Loucy (cell line): ENCODE results near the gene WSCD1.

Experiments
- H2AFZ ChIP-seq: fragments of 200-600 bp; sonication (generic); 2 replicates; pipeline ENCODE4 v1.6.0; 2016; ENCODE audit warnings: antibody characterized with exemption, mild to moderate bottlenecking, low read length, moderate library complexity
- H3F3A ChIP-seq: fragments of 200-600 bp; 2 replicates; pipeline ENCODE4 v1.6.0; 2016; ENCODE audit warnings: antibody characterized with exemption, low read depth, mild to moderate bottlenecking
- H3K27me3 ChIP-seq: fragments of 200-600 bp; sonication (generic); 2 replicates; pipeline ENCODE4 v1.6.1; 2014; ENCODE audit warnings: low read length, mild to moderate bottlenecking; ENCODE audit not compliant: insufficient read depth, poor library complexity, severe bottlenecking
- H3K36me3 ChIP-seq: fragments of 200-600 bp; sonication (generic); 2 replicates; pipeline ENCODE4 v1.6.1; 2016; ENCODE audit warnings: low read length; ENCODE audit not compliant: insufficient read depth
- H3K4me1 ChIP-seq: fragments of 200-600 bp; sonication (generic); 2 replicates; pipeline ENCODE4 v1.5.1; 2014; ENCODE audit warnings: low read length, mild to moderate bottlenecking; ENCODE audit not compliant: insufficient read depth, poor library complexity, severe bottlenecking
- H3K4me2 ChIP-seq: fragments of 200-600 bp; sonication (generic); 2 replicates; pipeline ENCODE4 v1.6.0; 2014; ENCODE audit warnings: antibody characterized with exemption, low read length, low read depth, mild to moderate bottlenecking; ENCODE audit not compliant: poor library complexity, severe bottlenecking
- H3K4me3 ChIP-seq: fragments of 200-600 bp; sonication (generic); 2 replicates; pipeline ENCODE4 v1.5.1; 2014; ENCODE audit warnings: low read length, mild to moderate bottlenecking, mixed read lengths; ENCODE audit not compliant: poor library complexity, severe bottlenecking
- H3K79me2 ChIP-seq: fragments of 200-600 bp; sonication (generic); 2 replicates; pipeline ENCODE4 v1.6.1; 2014; ENCODE audit warnings: low read length; ENCODE audit not compliant: insufficient read depth
- H3K9ac ChIP-seq: fragments of 200-600 bp; sonication (generic); 2 replicates; pipeline ENCODE4 v1.6.0; 2014; ENCODE audit warnings: mild to moderate bottlenecking, low read depth, low read length, moderate library complexity; ENCODE audit not compliant: poor library complexity, severe bottlenecking
- H3K9me2 ChIP-seq: fragments of 200-600 bp; sonication (generic); replicated peaks from 2 replicates; pipeline ENCODE4 v1.6.1; 2016; ENCODE audit warnings: low read depth, low read length, mixed read lengths
- H3K9me3 ChIP-seq: fragments of 200-600 bp; sonication (generic); 2 replicates; pipeline ENCODE4 v1.6.1; 2014; ENCODE audit warnings: mild to moderate bottlenecking, antibody characterized with exemption, low read length, low read depth; ENCODE audit not compliant: insufficient read depth
- H4K20me1 ChIP-seq: fragments of 200-600 bp; sonication (generic); 2 replicates; pipeline ENCODE4 v1.6.0; 2014; ENCODE audit warnings: antibody characterized with exemption, low read length, mild to moderate bottlenecking; ENCODE audit not compliant: insufficient read depth, poor library complexity, severe bottlenecking
- EZH2phosphoT487 ChIP-seq: fragments of 200-600 bp; IDR thresholded peaks from 2 replicates; pipeline ENCODE4 v1.6.1; 2018; ENCODE audit warnings: antibody characterized with exemption, mild to moderate bottlenecking, moderate library complexity, borderline replicate concordance
- TF ChIP-seq, protein P1 (sequence below): fragments of 200-600 bp; sonication (generic); conservative IDR thresholded peaks from 2 replicates; pipeline ENCODE4 v1.5.1; 2014; ENCODE audit warnings: mild to moderate bottlenecking, antibody characterized with exemption, low read length

Gene WSCD1

DNA sequence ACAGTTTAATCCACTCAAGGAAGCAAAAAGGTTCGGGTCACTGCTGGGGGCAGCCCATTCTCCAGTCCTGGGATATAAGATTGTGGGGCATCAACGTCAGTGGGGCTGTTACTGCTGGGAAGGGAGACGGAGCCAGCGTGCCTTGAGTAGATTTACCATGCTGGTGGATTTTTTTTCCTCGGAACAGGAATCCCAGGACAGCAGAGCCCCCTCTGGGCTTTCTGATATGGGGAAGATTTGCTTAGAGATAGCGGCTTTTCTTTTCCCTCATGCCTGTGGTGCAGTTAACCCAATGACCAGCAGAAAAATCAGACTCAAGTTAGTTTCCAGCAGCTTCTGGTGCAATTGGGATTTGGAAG, 35.4 kb downstream of the WSCD1 start:
- H4K20me1 ChIP-seq = no peaks in the 10 kb centered on the region
- H3K79me2 ChIP-seq = no peaks in the 10 kb centered on the region
- no peaks in the 10 kb centered on the region for H3K9me2 ChIP-seq
- H3K9ac ChIP-seq = no peak overlapping the region
- TF ChIP-seq, protein P1, sequence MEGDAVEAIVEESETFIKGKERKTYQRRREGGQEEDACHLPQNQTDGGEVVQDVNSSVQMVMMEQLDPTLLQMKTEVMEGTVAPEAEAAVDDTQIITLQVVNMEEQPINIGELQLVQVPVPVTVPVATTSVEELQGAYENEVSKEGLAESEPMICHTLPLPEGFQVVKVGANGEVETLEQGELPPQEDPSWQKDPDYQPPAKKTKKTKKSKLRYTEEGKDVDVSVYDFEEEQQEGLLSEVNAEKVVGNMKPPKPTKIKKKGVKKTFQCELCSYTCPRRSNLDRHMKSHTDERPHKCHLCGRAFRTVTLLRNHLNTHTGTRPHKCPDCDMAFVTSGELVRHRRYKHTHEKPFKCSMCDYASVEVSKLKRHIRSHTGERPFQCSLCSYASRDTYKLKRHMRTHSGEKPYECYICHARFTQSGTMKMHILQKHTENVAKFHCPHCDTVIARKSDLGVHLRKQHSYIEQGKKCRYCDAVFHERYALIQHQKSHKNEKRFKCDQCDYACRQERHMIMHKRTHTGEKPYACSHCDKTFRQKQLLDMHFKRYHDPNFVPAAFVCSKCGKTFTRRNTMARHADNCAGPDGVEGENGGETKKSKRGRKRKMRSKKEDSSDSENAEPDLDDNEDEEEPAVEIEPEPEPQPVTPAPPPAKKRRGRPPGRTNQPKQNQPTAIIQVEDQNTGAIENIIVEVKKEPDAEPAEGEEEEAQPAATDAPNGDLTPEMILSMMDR = no peak
- TF ChIP-seq EZH2phosphoT487 = no peak
- no peak overlapping the region for H3K4me2 ChIP-seq
- H3K36me3 ChIP-seq = no peaks in the 10 kb centered on the region
- H3K9me3 ChIP-seq = peaks cover 3% of the 10 kb centered on the region; the same call in 1 of the 2 replicates
- H3K27me3 ChIP-seq = no peaks in the 10 kb centered on the region
- no peak overlapping the region for H2AFZ ChIP-seq
- H3F3A ChIP-seq = no peaks in the 10 kb centered on the region
- no peaks in the 10 kb centered on the region for H3K4me1 ChIP-seq
- H3K4me3 ChIP-seq = no peak overlapping the region

DNA sequence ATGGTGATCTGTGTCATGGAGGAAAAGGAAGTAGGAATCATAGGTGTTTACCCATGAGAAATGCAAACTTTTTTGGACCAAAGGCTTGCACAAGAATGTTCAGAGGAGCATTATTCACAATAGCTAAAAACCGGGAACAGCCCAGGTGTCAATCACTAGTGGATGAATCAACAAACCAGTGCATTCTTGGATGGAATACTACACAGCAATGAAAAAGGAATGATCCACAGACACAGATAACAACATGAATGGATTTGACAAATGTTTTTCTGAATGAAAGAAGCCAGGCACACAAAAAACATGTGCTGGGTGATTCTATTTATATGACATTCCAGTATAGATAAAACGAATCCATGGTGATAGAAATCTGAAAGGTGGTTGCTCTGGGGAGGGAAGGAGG, 36.0 kb downstream of the WSCD1 start:
- TF ChIP-seq, protein P1 = no peak
- TF ChIP-seq EZH2phosphoT487 = no peak
- H3K9me3 ChIP-seq = peaks cover 3% of the 10 kb centered on the region; the same call in 1 of the 2 replicates
- no peak overlapping the region for H3K4me2 ChIP-seq
- no peaks in the 10 kb centered on the region for H4K20me1 ChIP-seq
- H3K79me2 ChIP-seq = no peaks in the 10 kb centered on the region
- no peak overlapping the region for H2AFZ ChIP-seq
- H3K36me3 ChIP-seq = no peaks in the 10 kb centered on the region
- H3K27me3 ChIP-seq = no peaks in the 10 kb centered on the region
- no peak overlapping the region for H3K9ac ChIP-seq
- H3K4me1 ChIP-seq = no peaks in the 10 kb centered on the region
- H3K4me3 ChIP-seq = no peak overlapping the region
- H3F3A ChIP-seq = no peaks in the 10 kb centered on the region
- no peaks in the 10 kb centered on the region for H3K9me2 ChIP-seq

DNA sequence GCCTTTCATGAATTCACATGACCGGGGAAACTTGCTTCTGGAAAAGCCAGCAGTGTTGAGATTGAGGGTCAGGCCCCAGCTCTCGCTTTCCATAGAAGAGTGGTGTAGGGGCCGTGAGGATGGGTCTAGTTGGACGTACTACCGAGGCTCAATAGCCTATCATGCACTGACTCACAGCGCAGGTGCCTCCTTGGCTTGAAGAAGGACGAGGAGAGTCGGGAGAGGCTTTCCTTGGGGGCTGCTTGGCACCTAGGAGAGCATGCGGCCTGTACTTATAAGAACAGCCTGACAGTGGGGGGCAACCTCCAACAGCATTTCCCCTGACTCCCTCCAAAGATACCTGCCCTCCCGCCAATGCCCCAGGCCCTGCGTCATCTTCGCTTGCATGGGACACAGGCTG, 37.6 kb downstream of the WSCD1 start:
- Histone ChIP-seq H3K9me2 (no peaks in the 10 kb centered on the region), H4K20me1 (no peaks in the 10 kb centered on the region), H3K4me3 (no peak overlapping the region), H3K9me3 (no peaks in the 10 kb centered on the region; the same call in 1 of the 2 replicates), H3K4me1 (no peaks in the 10 kb centered on the region), H3F3A (no peaks in the 10 kb centered on the region), H3K27me3 (no peaks in the 10 kb centered on the region), H2AFZ (no peak overlapping the region), H3K36me3 (no peaks in the 10 kb centered on the region), H3K79me2 (no peaks in the 10 kb centered on the region), H3K4me2 (no peak overlapping the region), H3K9ac (no peak overlapping the region)
- TF ChIP-seq, protein P1 = no peak
- TF ChIP-seq EZH2phosphoT487 = no peak
